HEK293 (cell line): ENCODE results near the gene APCDD1.

Experiments used
- CTCF ChIA-PET: fragments of 350-600 bp; formaldehyde crosslinking; extraction: SDS; loops from one replicate; lab custom pipeline; 2021; ENCODE audit warnings: antibody characterized with exemption; lab: Yijun Ruan, JAX
- POLR2A ChIA-PET: fragments of 300-600 bp; formaldehyde crosslinking; extraction: SDS; loops from one replicate; lab custom pipeline; 2020; ENCODE audit warnings: antibody characterized with exemption, inconsistent platforms; lab: Yijun Ruan, JAX
- H3K27ac ChIP-seq: fragments of 200-500 bp; sonication (Bioruptor generic); 2 replicates; pipeline ENCODE4 v1.5.1; 2014; ENCODE audit warnings: low read depth, low read length, control low read depth, inconsistent platforms; ENCODE audit errors: extremely low read depth
- H3K36me3 ChIP-seq, 2 experiments: fragments of 200-500 bp in 1 of 2; sonication (Bioruptor generic) in 1 of 2; 1 replicate in 1 of 2; 2 replicates in 1 of 2; pipeline ENCODE4 v1.5.1; 2014 to 2017; ENCODE audit warnings: inconsistent platforms in 2 of 2, low read length in 2 of 2; ENCODE audit not compliant: control insufficient read depth in 2 of 2, insufficient read depth in 1 of 2
- H3K4me1 ChIP-seq: fragments of 200-500 bp; sonication (Bioruptor generic); 2 replicates; pipeline ENCODE4 v1.5.1; 2014; ENCODE audit warnings: mild to moderate bottlenecking, low read length, inconsistent platforms; ENCODE audit not compliant: control insufficient read depth, insufficient read depth
- H3K4me3 ChIP-seq: 2 replicates; pipeline ENCODE4 v1.5.1; 2011; ENCODE audit warnings: low read depth, mild to moderate bottlenecking, control low read depth, low read length, moderate library complexity
- H3K9me3 ChIP-seq: fragments of 200-500 bp; sonication (Bioruptor generic); 2 replicates; pipeline ENCODE4 v1.5.1; 2014; ENCODE audit warnings: low read depth, low read length, inconsistent platforms; ENCODE audit not compliant: control insufficient read depth, insufficient read depth
- KLF17 ChIP-seq: fragments of 450-650 bp; formaldehyde crosslinking; IDR thresholded peaks from 2 replicates; pipeline ENCODE4 v1.5.1; 2016; ENCODE audit warnings: missing biosample characterization, missing genetic modification characterization
- MZF1 ChIP-seq: fragments of 450-650 bp; formaldehyde crosslinking; IDR thresholded peaks from 2 replicates; pipeline ENCODE4 v1.5.1; 2017; ENCODE audit warnings: missing biosample characterization, missing genetic modification characterization, borderline replicate concordance
- PRDM1 ChIP-seq: fragments of 450-650 bp; formaldehyde crosslinking; IDR thresholded peaks from 2 replicates; pipeline ENCODE4; 2016; ENCODE audit warnings: missing biosample characterization, missing genetic modification characterization
- PRDM10 ChIP-seq: fragments of 450-650 bp; formaldehyde crosslinking; IDR thresholded peaks from 2 replicates; pipeline ENCODE4 v1.5.1; 2016; ENCODE audit warnings: missing biosample characterization, missing genetic modification characterization
- SCRT1 ChIP-seq: fragments of 450-650 bp; formaldehyde crosslinking; IDR thresholded peaks from 2 replicates; pipeline ENCODE4 v1.5.1; 2016; ENCODE audit warnings: missing biosample characterization, missing genetic modification characterization, borderline replicate concordance
- TRIM28 ChIP-seq: IDR thresholded peaks from 2 replicates; pipeline ENCODE4 v1.6.1; 2011; ENCODE audit warnings: low read length, control low read depth, borderline replicate concordance
- ZNF2 ChIP-seq: fragments of 450-650 bp; formaldehyde crosslinking; IDR thresholded peaks from 2 replicates; pipeline ENCODE4 v1.5.1; 2016; ENCODE audit warnings: missing biosample characterization, missing genetic modification characterization
- ZNF24 ChIP-seq: fragments of 450-650 bp; formaldehyde crosslinking; IDR thresholded peaks from 2 replicates; pipeline ENCODE4 v1.5.1; 2016; ENCODE audit warnings: missing biosample characterization, missing genetic modification characterization
- ZNF248 ChIP-seq: fragments of 450-650 bp; formaldehyde crosslinking; IDR thresholded peaks from 2 replicates; pipeline ENCODE4 v1.5.1; 2017; ENCODE audit warnings: missing biosample characterization, missing genetic modification characterization
- ZNF37A ChIP-seq: fragments of 450-650 bp; IDR thresholded peaks from 2 replicates; pipeline ENCODE4 v1.5.1; 2018; ENCODE audit warnings: missing biosample characterization, missing genetic modification characterization
- ZNF768 ChIP-seq: fragments of 450-650 bp; formaldehyde crosslinking; IDR thresholded peaks from 2 replicates; pipeline ENCODE4 v1.5.1; 2018; ENCODE audit warnings: missing biosample characterization, mild to moderate bottlenecking, missing genetic modification characterization
- ZXDB ChIP-seq: fragments of 450-650 bp; formaldehyde crosslinking; IDR thresholded peaks from 2 replicates; pipeline ENCODE4 v1.5.1; 2016; ENCODE audit warnings: missing biosample characterization, missing genetic modification characterization
- TF ChIP-seq, protein P1 (sequence below): fragments of 450-650 bp; formaldehyde crosslinking; IDR thresholded peaks from 2 replicates; pipeline ENCODE4 v1.5.1; 2016; ENCODE audit warnings: missing biosample characterization, missing genetic modification characterization
- TF ChIP-seq, protein P2 (sequence below): fragments of 450-650 bp; formaldehyde crosslinking; IDR thresholded peaks from 2 replicates; pipeline ENCODE4 v1.5.1; 2016; ENCODE audit warnings: missing biosample characterization, missing genetic modification characterization

The APCDD1 gene

GRCh38 chr18:10419420-10420103 is 34.9 kb upstream of the APCDD1 start (continued):
- TF ChIP-seq SCRT1 (tag by site-specific recombination) (no peak), ZXDB (no peak), PRDM10 (tag by site-specific recombination) (no peak)
- TF ChIP-seq, protein P1, sequence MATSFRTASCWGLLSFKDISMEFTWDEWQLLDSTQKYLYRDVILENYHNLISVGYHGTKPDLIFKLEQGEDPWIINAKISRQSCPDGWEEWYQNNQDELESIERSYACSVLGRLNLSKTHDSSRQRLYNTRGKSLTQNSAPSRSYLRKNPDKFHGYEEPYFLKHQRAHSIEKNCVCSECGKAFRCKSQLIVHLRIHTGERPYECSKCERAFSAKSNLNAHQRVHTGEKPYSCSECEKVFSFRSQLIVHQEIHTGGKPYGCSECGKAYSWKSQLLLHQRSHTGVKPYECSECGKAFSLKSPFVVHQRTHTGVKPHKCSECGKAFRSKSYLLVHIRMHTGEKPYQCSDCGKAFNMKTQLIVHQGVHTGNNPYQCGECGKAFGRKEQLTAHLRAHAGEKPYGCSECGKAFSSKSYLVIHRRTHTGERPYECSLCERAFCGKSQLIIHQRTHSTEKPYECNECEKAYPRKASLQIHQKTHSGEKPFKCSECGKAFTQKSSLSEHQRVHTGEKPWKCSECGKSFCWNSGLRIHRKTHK (tag by site-specific recombination): no peak

- H3K27ac ChIP-seq: no peak overlapping the region
- H3K4me1 ChIP-seq: no peaks in the 10 kb centered on the region
- CTCF ChIA-PET: interaction anchor here (0.6 to 0.7 kb wide), 2 partner anchors 778 to 1620 kb away, joined by 4 read pairs; no protein-coding TSS in a partner anchor
- H3K9me3 ChIP-seq: no peaks in the 10 kb centered on the region
- POLR2A ChIA-PET: no interaction called here
- H3K36me3 ChIP-seq: no peaks in the 10 kb centered on the region
- no peak overlapping the region for H3K4me3 ChIP-seq
- TF ChIP-seq TRIM28 (no peak), ZNF768 (tag by site-specific recombination) (no peak), ZNF248 (no peak), PRDM1 (tag by site-specific recombination) (no peak), KLF17 (tag by site-specific recombination) (no peak), MZF1 (no peak), ZNF2 (tag by site-specific recombination) (no peak), PRDM10 (tag by site-specific recombination) (no peak), ZNF37A (tag by site-specific recombination) (no peak), ZNF24 (tag by site-specific recombination) (no peak)
- TF ChIP-seq, protein P2, sequence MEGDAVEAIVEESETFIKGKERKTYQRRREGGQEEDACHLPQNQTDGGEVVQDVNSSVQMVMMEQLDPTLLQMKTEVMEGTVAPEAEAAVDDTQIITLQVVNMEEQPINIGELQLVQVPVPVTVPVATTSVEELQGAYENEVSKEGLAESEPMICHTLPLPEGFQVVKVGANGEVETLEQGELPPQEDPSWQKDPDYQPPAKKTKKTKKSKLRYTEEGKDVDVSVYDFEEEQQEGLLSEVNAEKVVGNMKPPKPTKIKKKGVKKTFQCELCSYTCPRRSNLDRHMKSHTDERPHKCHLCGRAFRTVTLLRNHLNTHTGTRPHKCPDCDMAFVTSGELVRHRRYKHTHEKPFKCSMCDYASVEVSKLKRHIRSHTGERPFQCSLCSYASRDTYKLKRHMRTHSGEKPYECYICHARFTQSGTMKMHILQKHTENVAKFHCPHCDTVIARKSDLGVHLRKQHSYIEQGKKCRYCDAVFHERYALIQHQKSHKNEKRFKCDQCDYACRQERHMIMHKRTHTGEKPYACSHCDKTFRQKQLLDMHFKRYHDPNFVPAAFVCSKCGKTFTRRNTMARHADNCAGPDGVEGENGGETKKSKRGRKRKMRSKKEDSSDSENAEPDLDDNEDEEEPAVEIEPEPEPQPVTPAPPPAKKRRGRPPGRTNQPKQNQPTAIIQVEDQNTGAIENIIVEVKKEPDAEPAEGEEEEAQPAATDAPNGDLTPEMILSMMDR (tag by site-specific recombination): no peak
Measured at GRCh38 chr18:10420561-10421352, 33.7 kb upstream of the APCDD1 start.
